GM10266 (cell line): ENCODE results near the gene C11orf68.

Experiments
- DNase-seq: peaks from one replicate; pipeline ENCODE4 v3.0.0; 2012; ENCODE audit errors: extremely low spot score
- CTCF ChIP-seq: IDR thresholded peaks from 2 replicates; pipeline ENCODE4 v1.5.1; 2012; ENCODE audit warnings: mild to moderate bottlenecking, low read depth; ENCODE audit not compliant: control insufficient read depth, insufficient read depth; ENCODE audit errors: missing control alignments

Gene C11orf68

GRCh38 chr11:65871811-65872548 is 46.9 kb downstream of the C11orf68 start:
- no peak for TF ChIP-seq CTCF
- DNase-seq, result no peak

DNA sequence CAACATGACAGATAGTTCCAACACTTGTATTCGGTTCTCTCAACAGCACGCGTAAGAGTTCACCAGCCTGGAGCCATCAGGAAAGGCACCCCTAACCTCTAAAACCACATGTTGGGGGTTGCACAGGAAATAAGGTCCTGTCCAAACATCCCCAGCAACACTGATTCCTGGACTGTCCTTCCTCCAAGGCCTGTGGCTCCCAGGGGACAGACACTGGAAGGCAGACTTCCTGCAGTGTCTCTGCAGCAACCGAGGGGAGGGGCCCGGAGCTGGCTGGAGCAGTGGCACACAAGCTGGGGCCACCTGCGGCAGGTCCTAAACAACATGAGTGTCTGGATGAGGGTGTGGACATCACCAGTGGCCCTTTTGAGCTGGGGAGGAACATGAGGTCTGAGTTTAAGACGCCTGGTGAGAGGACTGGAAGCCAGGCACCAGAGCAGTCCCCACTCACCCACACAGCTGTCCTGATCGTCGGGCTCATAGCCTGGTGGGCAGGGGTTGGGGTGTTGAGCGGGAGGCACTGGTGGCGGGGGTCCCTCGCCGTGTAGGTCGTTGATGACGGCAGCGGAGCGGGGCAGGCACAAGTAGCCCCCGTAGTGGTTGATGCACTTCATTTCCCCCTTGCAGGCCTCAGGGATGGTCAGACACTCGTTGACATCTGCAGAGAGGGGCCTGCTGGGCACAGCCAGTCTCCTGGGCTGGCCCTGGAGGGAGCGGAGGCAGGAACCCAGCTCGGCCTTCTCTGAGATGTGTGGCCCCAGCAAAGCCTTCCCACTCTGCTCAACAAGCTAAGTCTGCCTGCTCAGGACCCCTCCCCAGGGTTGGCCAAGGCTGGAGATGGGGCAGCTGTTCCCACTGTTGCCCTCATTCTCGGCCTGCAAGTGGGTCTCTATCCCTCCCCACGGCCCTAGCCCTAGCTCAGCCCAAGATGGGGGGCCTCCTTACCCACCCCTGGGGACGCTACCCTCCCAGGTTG is 47.9 kb downstream of the C11orf68 start:
- DNase-seq, result no peak
- no peak for TF ChIP-seq CTCF

- no peak for DNase-seq
- TF ChIP-seq CTCF, result no peak
Observed at GRCh38 chr11:65870307-65870658, 48.6 kb downstream of the C11orf68 start.

- no peak for TF ChIP-seq CTCF
- no peak for DNase-seq
Observed at GRCh38 chr11:65869643-65870306, 49.1 kb downstream of the C11orf68 start.

- no peak for DNase-seq
- TF ChIP-seq CTCF, result no peak
Observed at GRCh38 chr11:65868907-65869306, 50.0 kb downstream of the C11orf68 start.

- no peak for TF ChIP-seq CTCF
- no peak for DNase-seq
Observed at GRCh38 chr11:65868076-65868667, 50.7 kb downstream of the C11orf68 start.
